ENCODE results near the gene BOLL. TPM values are rescaled to one million over a fixed set of nuclear protein-coding genes. Genes with fewer than 3 reads are reported as not detected.
A peak's percentile ranks its signal among the peaks of the same experiment; 100 is the strongest.
"Not testable (repeated sequence)": the region's sequence is repeated elsewhere in the genome, so short reads cannot be mapped to it uniquely, and the experiment has no call there.

Gene BOLL
- polyA plus RNA-seq, 1 experiment, result not detected

- peak; percentile 4 for DNase-seq (ENCODE audit: low read depth)
- H3K4me3 ChIP-seq (ENCODE audit: low read depth, low read length), result no peak overlapping the region
- H3K27me3 ChIP-seq (ENCODE audit: control insufficient read depth, insufficient read depth, low read length), result no peaks in the 10 kb centered on the region
- no peaks in the 10 kb centered on the region for H3K36me3 ChIP-seq (ENCODE audit: control insufficient read depth, insufficient read depth, low read length)
- POLR2A ChIA-PET, result no interaction called here
- CTCF ChIA-PET, result interaction anchor here (0.8 to 1.5 kb wide), 3 partner anchors 9 to 588 kb away, joined by 3 to 5 read pairs (median 5); no protein-coding TSS in a partner anchor
- TF ChIP-seq, protein P1, sequence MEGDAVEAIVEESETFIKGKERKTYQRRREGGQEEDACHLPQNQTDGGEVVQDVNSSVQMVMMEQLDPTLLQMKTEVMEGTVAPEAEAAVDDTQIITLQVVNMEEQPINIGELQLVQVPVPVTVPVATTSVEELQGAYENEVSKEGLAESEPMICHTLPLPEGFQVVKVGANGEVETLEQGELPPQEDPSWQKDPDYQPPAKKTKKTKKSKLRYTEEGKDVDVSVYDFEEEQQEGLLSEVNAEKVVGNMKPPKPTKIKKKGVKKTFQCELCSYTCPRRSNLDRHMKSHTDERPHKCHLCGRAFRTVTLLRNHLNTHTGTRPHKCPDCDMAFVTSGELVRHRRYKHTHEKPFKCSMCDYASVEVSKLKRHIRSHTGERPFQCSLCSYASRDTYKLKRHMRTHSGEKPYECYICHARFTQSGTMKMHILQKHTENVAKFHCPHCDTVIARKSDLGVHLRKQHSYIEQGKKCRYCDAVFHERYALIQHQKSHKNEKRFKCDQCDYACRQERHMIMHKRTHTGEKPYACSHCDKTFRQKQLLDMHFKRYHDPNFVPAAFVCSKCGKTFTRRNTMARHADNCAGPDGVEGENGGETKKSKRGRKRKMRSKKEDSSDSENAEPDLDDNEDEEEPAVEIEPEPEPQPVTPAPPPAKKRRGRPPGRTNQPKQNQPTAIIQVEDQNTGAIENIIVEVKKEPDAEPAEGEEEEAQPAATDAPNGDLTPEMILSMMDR (IDR thresholded peaks at IDR 0.05; ENCODE audit: insufficient read depth, low read depth, low read length), result peak; percentile 50
These were observed 7.2 kb downstream of the BOLL start for GRCh38 chr2:197777823-197778407.

DNA sequence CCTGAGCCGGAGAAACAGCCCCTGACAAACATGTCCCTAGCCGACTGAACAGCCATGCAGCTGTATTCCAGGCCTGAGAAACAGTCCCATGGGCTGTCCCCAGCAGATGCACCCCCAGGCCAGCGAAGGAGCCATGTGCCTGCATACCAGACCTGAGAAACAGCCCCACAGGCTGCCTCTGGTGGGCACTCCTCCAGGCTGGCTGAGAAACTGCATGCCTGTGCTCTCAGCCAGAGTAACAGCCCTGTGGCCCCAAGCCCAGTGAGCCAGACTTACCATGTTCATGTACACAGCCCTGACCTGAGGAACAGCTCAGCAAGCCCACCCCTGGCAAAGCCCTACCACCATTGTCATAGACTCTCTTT, 24.8 kb downstream of the BOLL start:
- DNase-seq (ENCODE audit: low read depth), result no peak
- TF ChIP-seq, protein P1 (IDR thresholded peaks at IDR 0.05; ENCODE audit: insufficient read depth, low read depth, low read length), result no peak
- no peak overlapping the region for H3K4me3 ChIP-seq (ENCODE audit: low read depth, low read length)
- ChIA-PET CTCF (no interaction called here), POLR2A (no interaction called here)
- no peaks in the 10 kb centered on the region for H3K27me3 ChIP-seq (ENCODE audit: control insufficient read depth, insufficient read depth, low read length)
- no peaks in the 10 kb centered on the region for H3K36me3 ChIP-seq (ENCODE audit: control insufficient read depth, insufficient read depth, low read length)

DNA sequence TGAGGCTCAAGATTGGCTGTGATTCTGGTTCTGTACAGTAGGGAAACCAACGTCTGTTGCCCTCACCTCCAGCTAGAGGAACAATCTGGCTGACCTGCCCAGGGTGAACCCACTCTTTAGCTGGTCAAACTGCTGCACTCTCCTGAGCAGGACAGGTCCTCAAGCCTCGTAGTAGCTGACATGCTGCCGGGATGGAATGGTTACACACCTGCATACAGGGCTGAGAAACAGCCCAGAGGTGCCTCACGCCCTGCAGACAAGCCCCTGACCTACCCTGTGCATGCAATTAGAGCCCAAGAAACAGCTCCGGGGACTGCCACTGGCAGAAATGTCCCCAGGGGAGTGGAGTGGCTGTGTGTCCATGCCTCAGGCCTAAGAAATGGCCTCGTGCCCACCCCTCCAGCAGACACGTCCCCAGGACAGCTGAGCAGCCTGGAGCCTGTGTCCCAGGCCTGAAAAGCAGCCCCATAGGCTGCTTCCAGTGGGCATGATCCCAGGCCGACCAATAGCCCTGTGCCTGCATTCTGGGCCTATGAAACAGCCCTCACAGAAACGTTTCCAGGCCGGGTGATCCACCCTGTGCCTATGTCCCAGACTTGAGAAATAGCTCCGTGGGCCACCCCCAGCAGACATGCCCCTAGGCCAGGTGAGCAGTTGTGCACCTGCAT, 25.4 kb downstream of the BOLL start:
- H3K36me3 ChIP-seq (ENCODE audit: control insufficient read depth, insufficient read depth, low read length), result no peaks in the 10 kb centered on the region
- no peaks in the 10 kb centered on the region for H3K27me3 ChIP-seq (ENCODE audit: control insufficient read depth, insufficient read depth, low read length)
- DNase-seq (ENCODE audit: low read depth), result no peak
- ChIA-PET CTCF (no interaction called here), POLR2A (no interaction called here)
- TF ChIP-seq, protein P1 (IDR thresholded peaks at IDR 0.05; ENCODE audit: insufficient read depth, low read depth, low read length), result no peak
- no peak overlapping the region for H3K4me3 ChIP-seq (ENCODE audit: low read depth, low read length)

- H3K4me3 ChIP-seq (ENCODE audit: low read depth, low read length), result no peak overlapping the region
- TF ChIP-seq, protein P1 (IDR thresholded peaks at IDR 0.05; ENCODE audit: insufficient read depth, low read depth, low read length), result no peak
- POLR2A ChIA-PET, result no interaction called here
- CTCF ChIA-PET, result no interaction called here
- no peaks in the 10 kb centered on the region for H3K27me3 ChIP-seq (ENCODE audit: control insufficient read depth, insufficient read depth, low read length)
- DNase-seq (ENCODE audit: low read depth), result no peak
- H3K36me3 ChIP-seq (ENCODE audit: control insufficient read depth, insufficient read depth, low read length), result no peaks in the 10 kb centered on the region
These were observed 26.1 kb downstream of the BOLL start for GRCh38 chr2:197759013-197759412.

DNA sequence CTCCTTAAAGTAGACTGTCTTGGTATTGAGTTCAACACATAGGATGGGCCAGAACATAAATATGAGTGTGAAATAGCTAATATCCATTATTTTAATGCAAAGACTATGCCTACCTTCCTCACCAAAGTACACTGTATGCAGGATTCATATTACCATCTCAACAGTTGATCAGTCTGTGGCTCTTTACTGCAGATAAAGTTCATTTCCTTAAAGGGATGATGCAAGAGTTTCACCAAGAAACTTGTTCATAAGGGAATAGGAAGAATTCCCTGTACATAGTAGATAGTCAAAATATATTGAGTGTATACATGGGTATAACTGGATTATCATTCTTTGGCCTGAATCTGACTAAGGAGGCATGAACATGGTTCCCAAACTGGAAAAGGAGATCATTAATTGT, 44.9 kb downstream of the BOLL start:
- H3K4me3 ChIP-seq (ENCODE audit: low read depth, low read length), result no peak overlapping the region
- H3K36me3 ChIP-seq (ENCODE audit: control insufficient read depth, insufficient read depth, low read length), result no peaks in the 10 kb centered on the region
- ChIA-PET CTCF (no interaction called here), POLR2A (no interaction called here)
- H3K27me3 ChIP-seq (ENCODE audit: control insufficient read depth, insufficient read depth, low read length), result no peaks in the 10 kb centered on the region
- no peak for DNase-seq (ENCODE audit: low read depth)
- TF ChIP-seq, protein P1 (IDR thresholded peaks at IDR 0.05; ENCODE audit: insufficient read depth, low read depth, low read length), result no peak

DNA sequence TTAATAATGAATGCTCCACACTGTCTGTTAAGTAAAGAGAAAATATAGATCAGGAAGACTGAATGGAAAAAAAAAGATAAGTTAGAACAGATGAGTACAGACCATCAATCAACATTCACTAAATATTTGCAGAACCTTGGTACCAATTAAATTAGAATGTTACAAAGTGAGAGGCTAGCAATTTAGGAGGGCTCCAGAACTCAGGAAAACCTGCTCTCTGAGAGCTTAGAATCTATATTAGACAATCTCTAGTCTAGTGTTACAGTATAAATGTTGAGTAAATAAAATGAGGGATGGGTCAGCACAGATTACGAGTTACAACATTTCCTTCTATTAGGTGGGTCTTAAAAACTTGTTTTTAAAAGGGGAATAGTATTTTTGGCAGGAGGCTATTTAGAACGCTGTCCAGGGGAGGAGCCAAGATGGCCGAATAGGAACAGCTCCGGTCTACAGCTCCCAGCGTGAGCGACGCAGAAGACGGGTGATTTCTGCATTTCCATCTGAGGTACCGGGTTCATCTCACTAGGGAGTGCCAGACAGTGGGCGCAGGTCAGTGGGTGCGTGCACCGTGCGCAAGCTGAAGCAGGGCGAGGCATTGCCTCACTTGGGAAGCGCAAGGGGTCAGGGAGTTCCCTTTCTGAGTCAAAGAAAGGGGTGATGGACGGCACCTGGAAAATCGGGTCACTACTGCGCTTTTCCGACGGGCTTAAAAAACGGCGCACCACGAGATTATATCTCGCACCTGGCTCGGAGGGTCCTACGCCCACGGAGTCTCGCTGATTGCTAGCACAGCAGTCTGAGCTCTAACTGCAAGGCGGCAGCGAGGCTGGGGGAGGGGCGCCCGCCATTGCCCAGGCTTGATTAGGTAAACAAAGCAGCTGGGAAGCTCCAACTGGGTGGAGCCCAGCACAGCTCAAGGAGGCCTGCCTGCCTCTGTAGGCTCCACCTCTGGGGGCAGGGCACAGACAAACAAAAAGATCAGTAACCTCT, 56.3 kb downstream of the BOLL start:
- H3K36me3 ChIP-seq (ENCODE audit: control insufficient read depth, insufficient read depth, low read length); H3K4me3 ChIP-seq (ENCODE audit: low read depth, low read length); DNase-seq (ENCODE audit: low read depth); H3K27me3 ChIP-seq (ENCODE audit: control insufficient read depth, insufficient read depth, low read length); CTCF ChIA-PET; POLR2A ChIA-PET: not testable (repeated sequence)

Data from BJ (cell line).